H1 (cell line): ENCODE results near the gene HDAC9. TPM values are rescaled to one million over a fixed set of nuclear protein-coding genes. Genes with fewer than 3 reads are reported as not detected.

Experiments
- CTCF ChIA-PET: fragments of 300-600 bp; sonication (Branson Sonifier 250); formaldehyde crosslinking; loops from one replicate; lab custom pipeline; 2021; ENCODE audit not compliant: partially characterized antibody; lab: Charles Lee
- POLR2A ChIA-PET: fragments of 300-600 bp; sonication (Branson Sonifier 250); formaldehyde crosslinking; loops from one replicate; lab custom pipeline; 2021; ENCODE audit warnings: inconsistent platforms; ENCODE audit not compliant: partially characterized antibody; lab: Charles Lee
- DNase-seq, 2 experiments: peaks; one replicate each; pipeline versions ENCODE4 v3.0.0 to v3.0.0-alpha.2; 2010 to 2022; ENCODE audit warnings: low spot score in 2 of 2, low read depth in 1 of 2, mixed read lengths in 1 of 2
- FAIRE-seq: peaks from 2 replicates; lab custom pipeline; 2011; peaks lifted over from hg19 to GRCh38; lab: Jason Lieb, UNC
- H2AFZ ChIP-seq: 2 replicates; pipeline ENCODE4 v1.8.1; 2012; ENCODE audit warnings: low read length, inconsistent platforms
- H2AK5ac ChIP-seq: 2 replicates; pipeline ENCODE4 v1.6.1; 2013; ENCODE audit warnings: low read depth, low read length
- H2BK120ac ChIP-seq: replicated peaks from 2 replicates; pipeline ENCODE3; 2013; ENCODE audit warnings: low read depth, low read length, inconsistent platforms
- H2BK12ac ChIP-seq: 2 replicates; pipeline ENCODE4 v1.6.1; 2013; ENCODE audit warnings: low read depth, low read length
- H2BK15ac ChIP-seq: 2 replicates; pipeline ENCODE4 v1.6.1; 2013; ENCODE audit warnings: low read length
- H2BK20ac ChIP-seq: 2 replicates; pipeline ENCODE4 v1.6.1; 2013; ENCODE audit warnings: low read length
- H2BK5ac ChIP-seq: 2 replicates; pipeline ENCODE4 v1.6.1; 2013; ENCODE audit warnings: low read depth, low read length
- H3K14ac ChIP-seq: 2 replicates; pipeline ENCODE4 v1.6.1; 2013; ENCODE audit warnings: inconsistent platforms; ENCODE audit not compliant: insufficient read length
- H3K18ac ChIP-seq: 2 replicates; pipeline ENCODE4 v1.6.1; 2013; ENCODE audit warnings: low read length; ENCODE audit errors: extremely low read depth
- H3K23ac ChIP-seq: 2 replicates; pipeline ENCODE4 v1.6.1; 2013; ENCODE audit warnings: inconsistent platforms; ENCODE audit not compliant: insufficient read length
- H3K23me2 ChIP-seq: 2 replicates; pipeline ENCODE4 v1.6.1; 2013; ENCODE audit warnings: low read depth, low read length
- H3K27ac ChIP-seq: 2 replicates; pipeline ENCODE4 v1.6.1; 2011; ENCODE audit warnings: low read depth, low read length, inconsistent platforms
- H3K27me3 ChIP-seq, 4 experiments: replicated peaks in 1 of 4; 1 replicate in 1 of 4; 2 replicates in 3 of 4; pipeline versions ENCODE4 v1.6.1 to v1.8.1; 2011 to 2013; ENCODE audit warnings: low read length in 3 of 4, mild to moderate bottlenecking in 3 of 4, inconsistent platforms in 2 of 4, mixed read lengths in 2 of 4, moderate library complexity in 1 of 4; ENCODE audit not compliant: control insufficient read depth in 3 of 4, insufficient read depth in 3 of 4; ENCODE audit errors: extremely low read depth in 1 of 4
- H3K36me3 ChIP-seq, 4 experiments: 2 replicates each; pipeline versions ENCODE4 v1.6.1 to v1.8.1; 2011 to 2013; ENCODE audit warnings: mild to moderate bottlenecking in 4 of 4, low read length in 3 of 4, moderate library complexity in 2 of 4, control low read depth in 1 of 4, inconsistent platforms in 1 of 4; ENCODE audit not compliant: insufficient read depth in 4 of 4, control insufficient read depth in 2 of 4
- H3K4ac ChIP-seq: replicated peaks from 2 replicates; pipeline ENCODE3; 2013; ENCODE audit warnings: low read length, low read depth, mixed read lengths, inconsistent platforms; ENCODE audit not compliant: insufficient read length
- H3K4me1 ChIP-seq, 4 experiments: replicated peaks in 1 of 4; 1 replicate in 1 of 4; 2 replicates in 3 of 4; pipeline versions ENCODE4 v1.6.1 to v1.8.1; 2011 to 2013; ENCODE audit warnings: low read length in 3 of 4, inconsistent platforms in 2 of 4, mixed read lengths in 1 of 4; ENCODE audit not compliant: insufficient read depth in 4 of 4, control insufficient read depth in 3 of 4
- H3K4me2 ChIP-seq, 2 experiments: 2 replicates each; pipeline versions ENCODE4 v1.6.1 to v1.8.1; 2011 to 2013; ENCODE audit warnings: low read depth in 2 of 2, low read length in 2 of 2, control low read depth in 1 of 2, inconsistent platforms in 1 of 2, mild to moderate bottlenecking in 1 of 2; ENCODE audit not compliant: insufficient read depth in 1 of 2
- H3K4me3 ChIP-seq, 4 experiments: fragments of 200-600, 300-600 bp in 1 of 4; sonication (generic), shearing (Covaris generic), sonication (Bioruptor Twin) in 1 of 4; 2 replicates each; pipeline versions ENCODE4 v1.5.1 to v1.8.1; 2011 to 2016; ENCODE audit warnings: low read length in 4 of 4, low read depth in 3 of 4, control low read depth in 2 of 4, inconsistent platforms in 2 of 4, mild to moderate bottlenecking in 2 of 4, mixed read lengths in 1 of 4, moderate library complexity in 1 of 4; ENCODE audit not compliant: insufficient read depth in 2 of 4; ENCODE audit errors: extremely low read depth in 1 of 4
- H3K56ac ChIP-seq: replicated peaks from 2 replicates; pipeline ENCODE3; 2013; ENCODE audit warnings: low read depth, mild to moderate bottlenecking, mixed read lengths, low read length, inconsistent platforms; ENCODE audit not compliant: insufficient read length
- H3K79me1 ChIP-seq: 2 replicates; pipeline ENCODE4 v1.6.1; 2013; ENCODE audit warnings: low read depth, low read length, control low read depth
- H3K79me2 ChIP-seq, 2 experiments: 2 replicates each; pipeline versions ENCODE4 v1.6.1 to v1.8.1; 2012 to 2013; ENCODE audit warnings: low read length in 2 of 2, mild to moderate bottlenecking in 2 of 2, inconsistent platforms in 1 of 2; ENCODE audit not compliant: insufficient read depth in 2 of 2, control insufficient read depth in 1 of 2
- H3K9ac ChIP-seq, 4 experiments: replicated peaks in 1 of 4; 1 replicate in 1 of 4; 2 replicates in 3 of 4; pipeline versions ENCODE4 v1.6.1 to v1.8.1; 2011 to 2013; ENCODE audit warnings: low read depth in 3 of 4, low read length in 3 of 4, control low read depth in 2 of 4, mild to moderate bottlenecking in 2 of 4, moderate library complexity in 2 of 4, inconsistent platforms in 1 of 4; ENCODE audit errors: extremely low read depth in 1 of 4
- H3K9me3 ChIP-seq, 2 experiments: 2 replicates each; pipeline versions ENCODE4 v1.6.1 to v1.8.1; 2012 to 2013; ENCODE audit warnings: mild to moderate bottlenecking in 2 of 2, moderate library complexity in 2 of 2, control low read depth in 1 of 2, inconsistent platforms in 1 of 2, low read depth in 1 of 2, low read length in 1 of 2, mixed read lengths in 1 of 2; ENCODE audit not compliant: insufficient read depth in 2 of 2
- H4K20me1 ChIP-seq, 2 experiments: replicated peaks in 1 of 2; 2 replicates each; pipeline versions ENCODE3 to v1.8.1; 2011 to 2013; ENCODE audit warnings: inconsistent platforms in 2 of 2, low read length in 2 of 2, mild to moderate bottlenecking in 1 of 2; ENCODE audit not compliant: insufficient read depth in 2 of 2, control insufficient read depth in 1 of 2
- H4K5ac ChIP-seq: 2 replicates; pipeline ENCODE4 v1.6.1; 2013; ENCODE audit warnings: low read length, low read depth, mixed read lengths, inconsistent platforms; ENCODE audit not compliant: insufficient read length
- H4K8ac ChIP-seq: 2 replicates; pipeline ENCODE4 v1.8.0; 2013; ENCODE audit warnings: mild to moderate bottlenecking, moderate library complexity, low read length, inconsistent platforms; ENCODE audit not compliant: insufficient read depth; ENCODE audit errors: extremely low read depth
- H4K91ac ChIP-seq: replicated peaks from 2 replicates; pipeline ENCODE3; 2013; ENCODE audit warnings: low read length, mixed read lengths, inconsistent platforms; ENCODE audit not compliant: insufficient read length
- CTBP2 ChIP-seq: IDR thresholded peaks from 2 replicates; pipeline ENCODE4 v1.7.0; 2011; ENCODE audit warnings: borderline replicate concordance, mild to moderate bottlenecking, moderate library complexity, mixed read lengths, low read length; ENCODE audit not compliant: insufficient read depth, insufficient read length
- GABPA ChIP-seq: IDR thresholded peaks from 2 replicates; pipeline ENCODE4 v1.6.1; 2011; ENCODE audit warnings: mild to moderate bottlenecking, low read length, moderate library complexity, borderline replicate concordance; ENCODE audit not compliant: insufficient read depth
- HDAC6 ChIP-seq: IDR thresholded peaks from one replicate; pipeline ENCODE4 v1.7.1; 2012; ENCODE audit warnings: low read depth, mild to moderate bottlenecking, inconsistent platforms, low read length, moderate library complexity
- JUN ChIP-seq: IDR thresholded peaks from 2 replicates; pipeline ENCODE4 v1.6.1; 2011; ENCODE audit warnings: low read depth, mild to moderate bottlenecking, improper control_type of control experiment, low read length
- POLR2A ChIP-seq, 2 experiments: IDR thresholded peaks; 1 replicate in 1 of 2; 2 replicates in 1 of 2; pipeline ENCODE4 v1.6.1; 2011; ENCODE audit warnings: low read depth in 2 of 2, low read length in 2 of 2, mild to moderate bottlenecking in 2 of 2; ENCODE audit errors: control extremely low read depth in 1 of 2
- RNF2 ChIP-seq: fragments of 200-900, 300-1000 bp; sonication (generic); IDR thresholded peaks from 2 replicates; pipeline ENCODE4 v1.7.1; 2016; ENCODE audit warnings: borderline replicate concordance, low read depth, mild to moderate bottlenecking, antibody characterized with exemption, low read length; ENCODE audit not compliant: poor library complexity, severe bottlenecking; ENCODE audit errors: missing control alignments
- SIRT6 ChIP-seq: IDR thresholded peaks from one replicate; pipeline ENCODE4 v1.7.1; 2012; ENCODE audit warnings: low read length, inconsistent platforms
- SIX5 ChIP-seq: IDR thresholded peaks from 2 replicates; pipeline ENCODE4 v1.6.1; 2011; ENCODE audit warnings: mild to moderate bottlenecking, low read depth, low read length
- SP1 ChIP-seq: IDR thresholded peaks from 2 replicates; pipeline ENCODE4 v1.6.1; 2011; ENCODE audit warnings: low read depth, low read length
- SP4 ChIP-seq: IDR thresholded peaks from 2 replicates; pipeline ENCODE4 v1.6.1; 2012; ENCODE audit warnings: low read length, inconsistent platforms
- SUZ12 ChIP-seq: fragments of 200-600 bp; sonication (generic); IDR thresholded peaks from 2 replicates; pipeline ENCODE4 v1.6.1; 2012; ENCODE audit warnings: mild to moderate bottlenecking, inconsistent platforms, low read length, moderate library complexity, mixed read lengths
- TEAD4 ChIP-seq: IDR thresholded peaks from 2 replicates; pipeline ENCODE4 v1.6.1; 2012; ENCODE audit warnings: low read depth, low read length, inconsistent platforms, mixed read lengths
- USF2 ChIP-seq: IDR thresholded peaks from 2 replicates; pipeline ENCODE4 v1.6.1; 2011; ENCODE audit warnings: low read length, improper control_type of control experiment
- WGBS, 2 experiments: shearing (Covaris generic) in 1 of 2; methylation state at CpG; one replicate each; pipeline versions ENCODE4 v1.1.6 to v1.1.7; 2013 to 2015; ENCODE audit warnings: low lambda C conversion rate in 2 of 2, mixed read lengths in 2 of 2, inconsistent platforms in 1 of 2, low coverage in 1 of 2, missing lambda C conversion rate in 1 of 2; ENCODE audit not compliant: insufficient replicate concordance in 2 of 2, insufficient coverage in 1 of 2, insufficient read length in 1 of 2; ENCODE audit errors: extremely low coverage in 1 of 2, missing lambda C conversion rate in 1 of 2; 5-methylcytosine and 5-hydroxymethylcytosine counted together
- polyA plus RNA-seq, 7 experiments: library from polyadenylated mRNA; depleted of rRNA in 3 of 7; stranded (reverse) in 5 of 7; unstranded in 2 of 7; fragments of >200 nt in 5 of 7; fragments of 200-250 nt in 2 of 7; gene quantifications; 1 replicate in 5 of 7; 2 replicates in 1 of 7; 4 replicates in 1 of 7; pipeline versions ENCODE4 v1.2.1 to v1.2.3, GENCODE V29; 2011 to 2013; ENCODE audit warnings: missing spikeins in 2 of 7, mixed read lengths in 2 of 7
- total RNA-seq: library from RNA; stranded (reverse); fragmentation: NEBNext Ultra II Directional; extraction: Animal tissue kit (Norgen Biotek cat#: 25700); gene quantifications from 2 replicates; pipeline ENCODE4 v1.2.1, GENCODE V29; 2021

The HDAC9 gene
- total and polyA plus RNA-seq, 2 of the 8 experiments (the other 6 are each of a cell fraction or from before 2014, with no cell fraction given) = 9.5 to 13.1 TPM

GRCh38 chr7:18866359-18867036 lies 370.9 kb downstream of the HDAC9 start:
- no peak overlapping the region for H3K14ac ChIP-seq
- H2BK20ac ChIP-seq = no peak overlapping the region
- H3K9ac ChIP-seq = no peak overlapping the region
- H2BK5ac ChIP-seq = no peak overlapping the region
- no peak overlapping the region for H3K18ac ChIP-seq
- H3K9me3 ChIP-seq = no peaks in the 10 kb centered on the region
- H3K23ac ChIP-seq = no peak overlapping the region
- no peak overlapping the region for H4K8ac ChIP-seq
- DNase-seq (no peak), FAIRE-seq (no peak)
- H3K4me3 ChIP-seq = no peak overlapping the region
- no peak overlapping the region for H2AFZ ChIP-seq
- no peaks in the 10 kb centered on the region for H4K20me1 ChIP-seq
- H3K4ac ChIP-seq = no peak overlapping the region
- H3K4me2 ChIP-seq = no peak overlapping the region
- H3K36me3 ChIP-seq = no peaks in the 10 kb centered on the region
- no peak overlapping the region for H3K56ac ChIP-seq
- POLR2A ChIA-PET = no interaction called here
- no peak overlapping the region for H2BK12ac ChIP-seq
- H4K91ac ChIP-seq = no peak overlapping the region
- no peak overlapping the region for H2AK5ac ChIP-seq
- no peaks in the 10 kb centered on the region for H3K79me1 ChIP-seq
- no peaks in the 10 kb centered on the region for H3K4me1 ChIP-seq
- H3K27ac ChIP-seq = no peak overlapping the region
- H2BK120ac ChIP-seq = no peak overlapping the region
- 89% methylated on average over 4 of the region's 4 CpGs; no CpG with 5 or more reads in 1 of the 2 experiments for WGBS, 2 experiments
- no peak overlapping the region for H2BK15ac ChIP-seq
- H3K23me2 ChIP-seq = no peaks in the 10 kb centered on the region; the same call in 1 of the 2 replicates
- CTCF ChIA-PET = no interaction called here
- no peaks in the 10 kb centered on the region for H3K79me2 ChIP-seq
- H4K5ac ChIP-seq = no peak overlapping the region
- H3K27me3 ChIP-seq = no peaks in the 10 kb centered on the region
- TF ChIP-seq JUN = no peak
- no peak for TF ChIP-seq GABPA
- TF ChIP-seq TEAD4 = no peak
- TF ChIP-seq SUZ12 = no peak
- TF ChIP-seq SIX5 = no peak
- no peak for TF ChIP-seq USF2
- TF ChIP-seq POLR2A (IDR thresholded peaks at IDR 0.05; ENCODE audit: control extremely low read depth in 1 of 2, low read depth in 2 of 2, low read length in 2 of 2) = no peak
- no peak for TF ChIP-seq SIRT6
- no peak for TF ChIP-seq HDAC6
- TF ChIP-seq CTBP2 = no peak
- TF ChIP-seq SP4 = no peak
- no peak for TF ChIP-seq SP1
- TF ChIP-seq RNF2 = no peak
